ENCODE measurements around the gene TNS2.

DNA sequence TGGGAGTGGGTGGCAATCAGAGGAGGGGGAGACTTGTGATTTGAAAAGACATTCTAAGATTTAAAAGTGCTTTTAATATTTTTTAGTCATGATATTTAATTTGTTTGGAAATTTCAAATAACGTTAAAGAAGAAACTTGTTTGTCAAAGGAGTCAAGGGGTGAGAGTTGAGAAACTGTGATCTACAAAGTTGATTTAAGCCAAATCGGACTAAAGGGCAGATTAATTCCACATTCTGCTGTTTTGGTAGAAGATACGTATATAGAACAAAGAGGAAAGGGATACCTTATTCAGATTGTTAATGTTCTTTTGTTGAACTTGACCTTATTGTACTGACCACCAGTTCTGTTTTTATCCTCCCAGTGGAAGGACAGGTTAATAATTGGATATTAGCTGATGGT, 36.9 kb upstream of the TNS2 start:
- TF ChIP-seq CTCF (IDR thresholded peaks at IDR 0.05; ENCODE audit: insufficient read depth, low read length, poor library complexity, severe bottlenecking) (no peak), EZH2phosphoT487 (conservative IDR thresholded peaks at IDR 0.05; ENCODE audit: low read length) (no peak)

Measured in SU-DHL-6 (cell line).